ENCODE data around the gene PLEKHH2.

PLEKHH2 gene

DNA sequence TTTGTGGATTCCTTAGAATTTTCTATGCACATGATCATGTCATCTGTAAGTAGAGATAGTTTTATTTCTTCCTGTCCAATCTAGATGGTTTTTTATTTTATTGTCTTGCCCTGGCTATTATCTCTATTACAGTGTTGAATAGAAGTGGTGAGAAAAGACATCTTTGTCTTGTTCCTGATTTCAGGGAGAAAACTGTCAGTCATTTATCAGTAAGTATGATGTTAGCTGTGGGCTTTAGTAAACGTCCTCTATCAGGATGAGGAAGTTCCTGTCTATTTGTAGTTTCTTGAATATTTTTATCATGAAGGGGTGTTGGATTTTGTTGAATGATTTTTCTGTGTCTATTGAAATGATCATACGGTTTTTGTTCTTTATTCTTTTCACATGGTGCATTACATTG is 5.3 kb downstream of the PLEKHH2 start:
- TF ChIP-seq, protein P1, sequence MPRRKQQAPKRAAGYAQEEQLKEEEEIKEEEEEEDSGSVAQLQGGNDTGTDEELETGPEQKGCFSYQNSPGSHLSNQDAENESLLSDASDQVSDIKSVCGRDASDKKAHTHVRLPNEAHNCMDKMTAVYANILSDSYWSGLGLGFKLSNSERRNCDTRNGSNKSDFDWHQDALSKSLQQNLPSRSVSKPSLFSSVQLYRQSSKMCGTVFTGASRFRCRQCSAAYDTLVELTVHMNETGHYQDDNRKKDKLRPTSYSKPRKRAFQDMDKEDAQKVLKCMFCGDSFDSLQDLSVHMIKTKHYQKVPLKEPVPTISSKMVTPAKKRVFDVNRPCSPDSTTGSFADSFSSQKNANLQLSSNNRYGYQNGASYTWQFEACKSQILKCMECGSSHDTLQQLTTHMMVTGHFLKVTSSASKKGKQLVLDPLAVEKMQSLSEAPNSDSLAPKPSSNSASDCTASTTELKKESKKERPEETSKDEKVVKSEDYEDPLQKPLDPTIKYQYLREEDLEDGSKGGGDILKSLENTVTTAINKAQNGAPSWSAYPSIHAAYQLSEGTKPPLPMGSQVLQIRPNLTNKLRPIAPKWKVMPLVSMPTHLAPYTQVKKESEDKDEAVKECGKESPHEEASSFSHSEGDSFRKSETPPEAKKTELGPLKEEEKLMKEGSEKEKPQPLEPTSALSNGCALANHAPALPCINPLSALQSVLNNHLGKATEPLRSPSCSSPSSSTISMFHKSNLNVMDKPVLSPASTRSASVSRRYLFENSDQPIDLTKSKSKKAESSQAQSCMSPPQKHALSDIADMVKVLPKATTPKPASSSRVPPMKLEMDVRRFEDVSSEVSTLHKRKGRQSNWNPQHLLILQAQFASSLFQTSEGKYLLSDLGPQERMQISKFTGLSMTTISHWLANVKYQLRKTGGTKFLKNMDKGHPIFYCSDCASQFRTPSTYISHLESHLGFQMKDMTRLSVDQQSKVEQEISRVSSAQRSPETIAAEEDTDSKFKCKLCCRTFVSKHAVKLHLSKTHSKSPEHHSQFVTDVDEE (CRISPR knock-in tag; IDR thresholded peaks at IDR 0.05), result no peak
- TF ChIP-seq TOX (CRISPR knock-in tag; IDR thresholded peaks at IDR 0.05; ENCODE audit: borderline replicate concordance) (no peak), ESRRG (CRISPR knock-in tag; IDR thresholded peaks at IDR 0.05) (no peak), ZNF565 (CRISPR knock-in tag; conservative IDR thresholded peaks at IDR 0.05; ENCODE audit: low read depth) (no peak), ZNF70 (CRISPR knock-in tag; IDR thresholded peaks at IDR 0.05) (no peak), SNAI2 (CRISPR knock-in tag; IDR thresholded peaks at IDR 0.05) (no peak), RARB (CRISPR knock-in tag; IDR thresholded peaks at IDR 0.05) (no peak)
- no peak for ATAC-seq

DNA sequence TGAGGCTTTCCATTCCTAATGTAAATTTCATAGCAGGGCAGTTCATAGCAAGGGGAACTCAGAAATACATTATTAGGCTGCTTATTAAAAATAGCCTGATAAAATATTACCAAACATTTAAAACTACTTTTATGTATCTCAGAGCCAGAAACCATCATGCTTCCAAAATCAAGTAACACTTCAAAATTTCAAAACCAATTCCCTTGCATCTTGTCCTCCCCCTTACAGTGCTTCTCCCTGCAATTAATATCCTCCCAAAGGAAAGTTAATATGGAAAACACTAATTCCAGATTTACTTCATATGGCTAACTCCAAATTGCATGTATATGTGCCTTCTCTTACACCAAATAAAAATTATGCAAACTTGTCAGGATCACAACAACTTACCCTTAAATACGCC is 6.6 kb downstream of the PLEKHH2 start:
- ATAC-seq, result no peak
- TF ChIP-seq, protein P2, sequence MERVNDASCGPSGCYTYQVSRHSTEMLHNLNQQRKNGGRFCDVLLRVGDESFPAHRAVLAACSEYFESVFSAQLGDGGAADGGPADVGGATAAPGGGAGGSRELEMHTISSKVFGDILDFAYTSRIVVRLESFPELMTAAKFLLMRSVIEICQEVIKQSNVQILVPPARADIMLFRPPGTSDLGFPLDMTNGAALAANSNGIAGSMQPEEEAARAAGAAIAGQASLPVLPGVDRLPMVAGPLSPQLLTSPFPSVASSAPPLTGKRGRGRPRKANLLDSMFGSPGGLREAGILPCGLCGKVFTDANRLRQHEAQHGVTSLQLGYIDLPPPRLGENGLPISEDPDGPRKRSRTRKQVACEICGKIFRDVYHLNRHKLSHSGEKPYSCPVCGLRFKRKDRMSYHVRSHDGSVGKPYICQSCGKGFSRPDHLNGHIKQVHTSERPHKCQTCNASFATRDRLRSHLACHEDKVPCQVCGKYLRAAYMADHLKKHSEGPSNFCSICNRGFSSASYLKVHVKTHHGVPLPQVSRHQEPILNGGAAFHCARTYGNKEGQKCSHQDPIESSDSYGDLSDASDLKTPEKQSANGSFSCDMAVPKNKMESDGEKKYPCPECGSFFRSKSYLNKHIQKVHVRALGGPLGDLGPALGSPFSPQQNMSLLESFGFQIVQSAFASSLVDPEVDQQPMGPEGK (CRISPR knock-in tag; IDR thresholded peaks at IDR 0.05; ENCODE audit: borderline replicate concordance), result no peak
- TF ChIP-seq PPARA (CRISPR knock-in tag; IDR thresholded peaks at IDR 0.05; ENCODE audit: borderline replicate concordance), result no peak
- TF ChIP-seq GLIS3 (CRISPR knock-in tag; IDR thresholded peaks at IDR 0.05), result no peak
- TF ChIP-seq TOX (CRISPR knock-in tag; IDR thresholded peaks at IDR 0.05; ENCODE audit: borderline replicate concordance), result no peak
- no peak for TF ChIP-seq ARNTL (CRISPR knock-in tag; IDR thresholded peaks at IDR 0.05; ENCODE audit: borderline replicate concordance, low read depth)
- TF ChIP-seq, protein P3, sequence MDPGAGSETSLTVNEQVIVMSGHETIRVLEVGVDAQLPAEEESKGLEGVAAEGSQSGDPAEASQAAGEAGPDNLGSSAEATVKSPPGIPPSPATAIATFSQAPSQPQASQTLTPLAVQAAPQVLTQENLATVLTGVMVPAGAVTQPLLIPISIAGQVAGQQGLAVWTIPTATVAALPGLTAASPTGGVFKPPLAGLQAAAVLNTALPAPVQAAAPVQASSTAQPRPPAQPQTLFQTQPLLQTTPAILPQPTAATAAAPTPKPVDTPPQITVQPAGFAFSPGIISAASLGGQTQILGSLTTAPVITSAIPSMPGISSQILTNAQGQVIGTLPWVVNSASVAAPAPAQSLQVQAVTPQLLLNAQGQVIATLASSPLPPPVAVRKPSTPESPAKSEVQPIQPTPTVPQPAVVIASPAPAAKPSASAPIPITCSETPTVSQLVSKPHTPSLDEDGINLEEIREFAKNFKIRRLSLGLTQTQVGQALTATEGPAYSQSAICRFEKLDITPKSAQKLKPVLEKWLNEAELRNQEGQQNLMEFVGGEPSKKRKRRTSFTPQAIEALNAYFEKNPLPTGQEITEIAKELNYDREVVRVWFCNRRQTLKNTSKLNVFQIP (CRISPR knock-in tag; IDR thresholded peaks at IDR 0.05; ENCODE audit: borderline replicate concordance, low read depth), result no peak
- no peak for TF ChIP-seq ZNF8 (CRISPR knock-in tag; IDR thresholded peaks at IDR 0.05)
- no peak for TF ChIP-seq ESRRG (CRISPR knock-in tag; IDR thresholded peaks at IDR 0.05)
- TF ChIP-seq ZNF565 (CRISPR knock-in tag; conservative IDR thresholded peaks at IDR 0.05; ENCODE audit: low read depth), result no peak
- no peak for TF ChIP-seq ZNF70 (CRISPR knock-in tag; IDR thresholded peaks at IDR 0.05)
- TF ChIP-seq SNAI2 (CRISPR knock-in tag; IDR thresholded peaks at IDR 0.05), result no peak
- no peak for TF ChIP-seq TCF4 (CRISPR knock-in tag; IDR thresholded peaks at IDR 0.05; ENCODE audit: borderline replicate concordance)
- TF ChIP-seq BACH2 (CRISPR knock-in tag; IDR thresholded peaks at IDR 0.05; ENCODE audit: borderline replicate concordance), result no peak
- TF ChIP-seq RARB (CRISPR knock-in tag; IDR thresholded peaks at IDR 0.05), result no peak

DNA sequence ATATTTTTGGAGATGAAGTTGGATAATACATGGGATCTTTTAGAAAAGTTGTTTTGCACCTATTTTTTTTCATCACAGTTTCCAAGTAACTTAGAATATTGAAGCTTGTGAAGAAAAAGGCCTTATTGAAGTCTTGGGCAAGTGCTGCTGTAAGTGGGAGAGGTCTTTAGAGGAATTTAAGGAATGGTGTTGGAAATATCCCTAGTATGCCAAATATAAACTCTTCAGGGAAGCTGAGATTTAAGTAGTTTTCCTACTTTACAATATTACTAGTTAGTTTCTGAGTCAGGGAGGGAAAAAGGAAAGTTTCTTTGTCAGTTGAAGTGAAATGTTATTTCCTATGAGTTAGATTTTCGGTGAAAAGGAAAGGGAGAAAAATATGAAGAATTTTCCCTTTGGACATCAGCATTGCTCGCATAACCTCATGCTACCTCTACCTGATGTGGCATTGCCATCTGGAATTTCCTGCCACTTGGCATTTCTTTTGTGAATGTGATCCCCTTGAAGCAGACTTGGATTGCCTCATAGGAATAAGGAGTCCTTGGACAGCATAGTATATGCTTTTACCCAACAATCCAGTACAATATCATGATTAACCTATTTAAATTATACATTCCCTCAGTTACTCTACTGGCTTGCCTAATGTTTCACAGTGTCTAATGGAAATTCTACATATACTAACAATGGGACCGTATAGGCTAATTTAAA is 12.1 kb downstream of the PLEKHH2 start:
- TF ChIP-seq, protein P3 (CRISPR knock-in tag; IDR thresholded peaks at IDR 0.05; ENCODE audit: borderline replicate concordance, low read depth), result no peak
- TF ChIP-seq ZFP30 (CRISPR knock-in tag; IDR thresholded peaks at IDR 0.05) (no peak), TCF4 (CRISPR knock-in tag; IDR thresholded peaks at IDR 0.05; ENCODE audit: borderline replicate concordance) (no peak), ZNF565 (CRISPR knock-in tag; conservative IDR thresholded peaks at IDR 0.05; ENCODE audit: low read depth) (no peak), ISL1 (CRISPR knock-in tag; IDR thresholded peaks at IDR 0.05) (no peak), SNAI2 (CRISPR knock-in tag; IDR thresholded peaks at IDR 0.05) (no peak)
- TF ChIP-seq, protein P2 (CRISPR knock-in tag; IDR thresholded peaks at IDR 0.05; ENCODE audit: borderline replicate concordance), result no peak
- TF ChIP-seq, protein P4, sequence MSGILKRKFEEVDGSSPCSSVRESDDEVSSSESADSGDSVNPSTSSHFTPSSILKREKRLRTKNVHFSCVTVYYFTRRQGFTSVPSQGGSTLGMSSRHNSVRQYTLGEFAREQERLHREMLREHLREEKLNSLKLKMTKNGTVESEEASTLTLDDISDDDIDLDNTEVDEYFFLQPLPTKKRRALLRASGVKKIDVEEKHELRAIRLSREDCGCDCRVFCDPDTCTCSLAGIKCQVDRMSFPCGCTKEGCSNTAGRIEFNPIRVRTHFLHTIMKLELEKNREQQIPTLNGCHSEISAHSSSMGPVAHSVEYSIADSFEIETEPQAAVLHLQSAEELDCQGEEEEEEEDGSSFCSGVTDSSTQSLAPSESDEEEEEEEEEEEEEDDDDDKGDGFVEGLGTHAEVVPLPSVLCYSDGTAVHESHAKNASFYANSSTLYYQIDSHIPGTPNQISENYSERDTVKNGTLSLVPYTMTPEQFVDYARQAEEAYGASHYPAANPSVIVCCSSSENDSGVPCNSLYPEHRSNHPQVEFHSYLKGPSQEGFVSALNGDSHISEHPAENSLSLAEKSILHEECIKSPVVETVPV (CRISPR knock-in tag; IDR thresholded peaks at IDR 0.05), result no peak
- no peak for ATAC-seq

Measured in SK-N-SH treated with all-trans-retinoic acid at 6 μM for 48 hours (cell line).